ENCODE measurements around the gene FECH.
"Not testable (repeated sequence)": the region's sequence is repeated elsewhere in the genome, so short reads cannot be mapped to it uniquely, and the experiment has no call there.

Gene FECH, protein sequence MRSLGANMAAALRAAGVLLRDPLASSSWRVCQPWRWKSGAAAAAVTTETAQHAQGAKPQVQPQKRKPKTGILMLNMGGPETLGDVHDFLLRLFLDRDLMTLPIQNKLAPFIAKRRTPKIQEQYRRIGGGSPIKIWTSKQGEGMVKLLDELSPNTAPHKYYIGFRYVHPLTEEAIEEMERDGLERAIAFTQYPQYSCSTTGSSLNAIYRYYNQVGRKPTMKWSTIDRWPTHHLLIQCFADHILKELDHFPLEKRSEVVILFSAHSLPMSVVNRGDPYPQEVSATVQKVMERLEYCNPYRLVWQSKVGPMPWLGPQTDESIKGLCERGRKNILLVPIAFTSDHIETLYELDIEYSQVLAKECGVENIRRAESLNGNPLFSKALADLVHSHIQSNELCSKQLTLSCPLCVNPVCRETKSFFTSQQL
- total RNA-seq = 10.4 to 17.4 (median 13.5) reads per million in 4 donors

DNA sequence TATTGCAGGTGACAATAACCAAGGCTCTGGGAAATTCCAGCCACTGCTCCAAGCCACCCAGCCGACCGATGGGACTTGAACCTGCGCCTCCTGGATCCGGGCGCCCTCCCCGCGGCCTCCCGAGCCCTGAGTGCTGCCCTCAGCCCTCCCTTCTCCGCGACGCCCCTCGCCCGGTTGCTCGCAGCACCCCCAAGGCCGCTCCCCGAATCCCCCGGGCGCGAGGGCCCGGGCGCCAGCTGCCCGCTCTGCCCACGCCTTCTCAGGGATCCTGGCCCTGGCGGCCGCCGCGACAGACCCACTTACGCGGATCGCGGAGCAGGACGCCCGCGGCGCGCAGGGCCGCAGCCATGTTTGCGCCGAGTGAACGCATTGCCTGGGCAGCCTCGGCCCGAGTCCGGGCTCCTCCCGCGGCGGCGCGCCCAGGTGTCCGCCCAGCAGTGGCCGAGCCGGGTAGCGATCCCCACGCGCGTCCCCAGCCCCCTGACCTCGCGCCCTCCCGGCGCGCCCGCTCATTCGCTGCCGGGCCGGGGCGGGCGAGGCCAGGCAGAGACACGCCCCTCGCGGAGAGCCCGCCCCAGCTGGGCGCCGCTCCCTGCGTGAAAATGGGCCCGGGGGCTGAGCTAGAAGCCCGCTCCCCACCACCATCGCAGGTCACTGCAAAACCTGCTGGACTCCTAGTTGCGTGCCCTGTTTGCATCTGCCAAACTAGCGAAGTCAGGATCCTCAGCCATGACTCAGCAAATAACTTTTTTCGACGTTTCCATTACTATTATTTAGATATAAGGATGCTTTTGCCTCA is at the start of gene FECH:
Gene FECH, minus strand, starts transcription at position 452 of the 799 bp plus-strand sequence. Its CDS starts 82 bp downstream, at position 370.
- DNase-seq = peak; percentile 51 to 69 (median 53)

DNA sequence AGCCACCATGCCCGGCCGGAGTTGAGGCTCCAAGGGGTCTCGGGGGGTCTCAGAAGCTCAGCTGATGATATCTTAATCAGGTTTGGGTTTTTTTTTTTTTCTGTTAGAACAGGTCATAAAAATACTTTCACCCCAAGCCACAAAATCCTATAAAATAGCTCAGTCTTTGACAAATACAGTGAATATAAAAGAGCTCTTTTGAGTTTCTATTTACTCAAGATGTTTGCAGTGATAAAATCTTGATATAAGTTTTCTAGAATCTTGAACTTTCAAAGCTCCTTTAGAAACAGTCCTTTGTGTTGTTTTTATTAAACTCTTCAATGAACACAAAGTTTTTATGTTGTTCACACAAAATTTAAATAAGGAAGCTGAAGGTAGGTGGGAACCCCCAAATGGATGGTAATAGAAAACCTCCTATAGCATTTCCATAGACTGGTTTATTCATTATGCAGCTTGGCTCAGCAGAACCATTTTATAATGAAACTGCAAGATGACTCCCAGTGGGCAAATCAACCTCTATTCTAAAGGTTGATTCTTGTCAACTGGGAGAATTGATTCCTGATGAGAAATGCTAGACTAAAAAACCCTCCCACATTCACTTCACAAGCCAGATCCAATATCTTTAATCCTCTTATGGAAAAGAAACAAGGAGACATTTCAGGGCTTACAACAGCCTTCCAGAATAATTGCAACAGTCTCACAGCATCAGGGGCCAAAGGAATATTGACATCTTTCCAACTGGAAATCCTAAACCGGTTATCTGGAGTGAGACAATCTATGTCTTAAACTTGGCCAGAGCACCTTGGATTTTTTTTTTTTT is 48.7 kb upstream of the FECH start:
- DNase-seq = no peak

DNA sequence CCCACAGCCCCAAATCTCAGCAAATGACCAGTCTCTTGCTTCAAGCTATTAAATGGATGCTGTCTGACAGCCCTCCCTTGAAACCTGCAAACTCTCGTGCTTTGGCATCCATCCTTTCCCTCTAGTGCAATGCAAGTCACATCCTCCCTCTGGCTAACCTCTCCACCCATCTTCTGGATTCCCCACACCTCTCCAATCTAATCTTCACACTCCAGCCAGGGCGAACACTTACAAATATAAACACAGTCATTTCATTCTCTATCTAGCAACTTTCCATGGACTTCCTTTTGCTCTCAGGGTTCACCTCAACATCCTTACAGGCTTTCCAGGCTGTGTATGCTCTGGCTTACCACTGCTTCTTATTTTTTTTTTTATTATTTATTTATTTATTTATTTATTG is 45.2 kb upstream of the FECH start:
- no peak for DNase-seq

DNA sequence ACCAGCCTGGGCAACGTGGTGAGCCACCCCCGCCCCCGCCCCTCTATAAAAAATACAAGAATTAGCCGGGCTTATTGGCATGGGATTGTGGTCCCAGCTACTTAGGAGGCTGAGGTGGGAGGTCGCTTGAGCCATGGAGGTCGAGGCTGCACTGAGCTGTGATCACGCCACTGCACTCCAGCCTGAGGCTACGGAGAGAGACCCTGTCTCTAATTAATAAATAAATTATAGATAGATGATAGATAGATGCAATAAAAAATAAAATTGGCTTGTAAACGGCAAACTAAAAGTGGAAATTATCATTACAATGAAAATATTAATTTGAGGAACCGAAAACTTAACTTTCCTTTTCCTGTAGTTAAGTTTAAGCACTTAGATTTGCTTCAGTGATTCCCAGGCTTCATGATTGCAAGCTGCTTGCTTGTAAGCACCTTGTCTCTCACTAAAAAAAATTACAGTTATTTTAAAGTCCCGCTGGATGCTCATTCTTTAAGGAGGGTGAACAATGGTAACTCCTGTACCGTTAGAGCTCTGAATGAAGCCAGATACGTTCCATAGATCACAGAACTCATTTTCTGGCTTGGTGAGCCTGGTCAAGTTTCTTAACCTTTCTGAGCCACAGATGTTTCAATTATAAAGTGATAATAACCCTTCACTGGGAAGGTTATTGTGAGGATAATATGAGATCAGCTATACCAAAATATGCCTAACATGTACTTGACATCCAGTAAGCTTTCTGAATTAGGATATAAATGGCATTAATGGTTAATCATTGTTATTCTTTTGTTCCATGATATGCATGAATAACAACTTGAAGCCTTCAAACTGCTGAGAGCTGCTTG is 44.5 kb upstream of the FECH start:
- no peak for DNase-seq

DNA sequence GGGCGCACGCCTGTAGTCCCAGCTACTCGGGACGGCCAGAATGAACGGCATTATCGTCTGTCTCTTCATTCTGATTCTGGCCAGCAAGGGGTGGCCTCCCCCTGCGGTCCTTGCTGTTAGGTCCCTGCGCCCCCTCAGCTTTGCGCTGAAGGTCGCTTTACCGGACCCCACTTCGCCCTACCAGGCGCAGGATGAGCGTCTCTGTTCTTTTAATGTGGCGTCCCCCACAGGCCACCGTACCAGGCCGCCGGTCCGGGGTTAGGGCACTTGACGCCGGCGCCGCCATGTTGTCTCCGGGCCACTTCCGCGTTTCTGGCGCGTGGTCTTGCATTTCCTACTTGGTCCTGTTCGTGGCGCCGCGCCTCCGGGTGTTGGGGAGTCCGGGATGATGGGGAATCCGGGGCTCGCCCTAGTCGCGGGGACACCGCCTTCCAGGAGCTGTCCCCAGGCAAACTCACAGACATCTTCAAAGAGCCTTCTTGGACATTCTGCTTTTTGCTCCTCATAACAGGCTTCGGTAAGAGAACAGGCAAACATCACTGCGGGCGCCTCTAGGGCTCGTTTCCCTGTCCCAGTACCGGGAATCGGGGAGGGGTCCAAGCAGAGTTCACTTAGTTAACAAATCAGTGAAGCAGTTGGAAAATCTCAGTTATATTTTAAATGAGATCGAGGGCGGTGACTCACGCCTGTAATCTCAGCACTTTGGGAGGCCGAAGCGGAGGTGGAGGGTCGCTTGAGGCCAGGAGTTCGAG is 43.7 kb upstream of the FECH start:
- DNase-seq = peak; percentile 88 to 94 (median 92)

DNA sequence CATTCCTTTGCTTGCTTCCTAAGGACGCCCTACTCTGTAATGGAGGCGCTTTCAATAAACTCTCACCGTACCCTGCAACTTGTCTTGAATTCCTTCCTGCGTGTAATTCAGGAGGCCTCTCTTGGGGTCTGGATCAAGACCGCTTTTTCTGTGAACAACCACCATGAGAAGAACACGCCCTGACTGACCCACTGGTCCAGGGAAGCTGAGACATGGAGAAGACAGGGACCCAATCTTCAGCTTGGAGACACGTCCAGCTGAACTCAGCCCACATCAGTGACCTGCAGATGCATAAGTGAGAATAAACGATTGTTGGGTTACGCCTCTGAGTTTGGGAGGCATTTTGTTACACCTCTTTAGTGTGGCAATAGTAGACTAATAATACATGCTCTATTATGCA is 42.9 kb upstream of the FECH start:
- no peak for DNase-seq

DNA sequence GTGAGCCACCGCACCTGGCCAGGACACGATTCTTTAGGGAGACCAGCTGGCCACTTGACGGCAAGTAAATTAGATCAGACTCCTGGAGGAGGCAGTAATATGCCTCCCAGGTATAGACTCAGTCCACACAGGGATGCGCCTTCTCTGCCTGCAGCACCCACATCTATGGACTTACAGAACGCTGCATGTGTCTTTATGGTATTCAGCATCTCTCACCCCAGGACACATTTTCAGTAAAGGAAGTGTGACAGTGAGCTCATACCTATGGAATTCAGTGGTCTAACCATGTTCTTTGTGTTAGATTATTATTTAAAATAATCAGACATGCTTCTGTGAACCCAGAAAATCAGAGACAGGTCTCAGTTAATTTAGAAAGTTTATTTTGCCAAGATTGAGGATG is 41.0 kb upstream of the FECH start:
- DNase-seq = no peak

DNA sequence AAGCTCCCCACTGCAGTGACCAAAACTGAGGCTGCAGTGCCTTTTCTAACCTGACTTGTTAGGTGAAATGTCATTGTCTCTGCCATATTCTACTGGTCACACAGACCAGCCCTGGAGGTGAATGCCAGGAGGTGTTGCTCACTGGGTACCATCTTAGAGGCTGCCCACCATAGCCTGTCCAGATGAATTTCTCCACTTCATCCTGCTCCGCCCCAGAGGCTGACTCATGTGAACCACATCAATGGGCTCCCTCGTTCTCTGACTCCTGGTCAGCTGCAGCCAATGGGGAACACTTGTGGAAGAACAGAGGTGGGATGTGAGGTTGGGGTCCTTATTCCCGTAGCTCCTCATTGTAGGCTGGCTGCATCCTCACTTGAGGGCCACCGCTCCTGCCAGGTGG is 38.5 kb upstream of the FECH start:
- DNase-seq = no peak

DNA sequence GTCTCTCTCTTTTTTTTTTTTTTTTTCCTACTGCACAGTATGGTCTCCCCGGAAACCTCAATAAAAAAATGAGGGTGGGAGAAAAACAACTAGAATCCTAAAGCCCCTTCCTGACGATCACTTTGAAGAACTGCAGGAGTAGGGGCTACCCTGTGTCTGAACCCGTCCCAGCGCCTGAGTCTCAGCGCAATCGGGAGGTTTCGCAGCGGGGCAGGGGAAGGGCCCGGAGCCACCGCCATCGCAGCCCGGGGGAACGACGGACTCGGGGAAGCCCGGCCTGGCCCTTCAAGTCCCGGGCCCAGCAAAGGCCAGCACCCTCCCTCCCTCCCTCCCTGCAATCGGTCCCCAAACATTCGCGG is 34.7 kb upstream of the FECH start:
- DNase-seq = peak in 1 of 5 donors; percentile 17

DNA sequence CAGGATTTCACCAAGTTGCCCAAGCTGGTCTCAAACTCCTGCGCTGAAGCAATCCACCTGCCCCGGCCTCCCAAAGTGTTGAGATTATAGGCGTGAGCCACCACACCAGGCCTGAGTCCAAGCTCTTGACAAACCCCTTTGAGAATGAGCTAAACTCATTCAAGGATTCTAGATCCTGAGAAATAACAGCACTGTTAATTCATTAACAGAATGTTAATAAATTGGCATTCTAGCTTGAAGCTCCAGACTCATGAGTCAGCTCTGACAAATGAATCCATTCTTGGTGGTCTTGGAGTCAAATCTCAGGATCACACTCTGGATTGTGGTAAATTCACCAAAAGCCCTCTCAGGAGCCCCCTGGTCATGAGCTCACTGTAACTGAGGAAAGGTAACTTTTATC is 33.4 kb upstream of the FECH start:
- DNase-seq = no peak

DNA sequence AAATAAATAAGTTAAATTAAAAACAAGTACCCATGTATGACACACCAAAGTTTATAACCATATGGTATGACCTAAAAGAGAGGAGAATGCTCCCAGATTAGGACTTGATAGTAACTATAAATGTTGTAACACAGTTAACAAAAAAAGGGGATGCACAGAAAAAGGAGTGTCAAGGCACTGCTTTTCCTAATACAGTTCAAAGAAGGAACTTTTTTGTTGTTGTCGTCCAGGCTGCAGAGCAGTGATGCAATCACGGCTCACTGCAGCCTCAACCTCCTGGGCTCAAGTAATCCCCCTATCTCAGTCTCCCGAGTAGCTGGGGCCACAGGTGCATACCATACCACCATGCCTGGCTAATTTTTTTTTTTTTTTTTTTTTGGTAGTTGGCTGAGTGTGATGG is 32.4 kb upstream of the FECH start:
- DNase-seq = no peak

DNA sequence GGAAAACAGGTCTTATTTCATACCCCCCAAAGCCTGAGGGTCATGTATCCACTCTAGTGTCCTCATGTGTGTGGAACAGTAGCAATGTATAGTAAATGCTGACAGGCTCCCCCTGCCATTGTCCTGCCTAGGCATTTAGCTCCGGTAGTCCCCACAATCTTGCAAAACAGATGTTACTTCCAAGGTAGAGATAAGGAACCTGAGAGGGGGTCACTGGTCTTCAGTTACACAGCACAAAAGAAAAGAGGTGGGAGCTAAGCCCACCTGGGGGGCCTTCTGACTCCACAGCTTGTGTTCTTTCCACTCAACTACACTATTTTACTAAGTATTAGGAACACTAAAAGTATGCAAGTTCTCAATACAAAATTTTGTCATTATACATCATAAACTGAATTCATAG is 17.4 kb upstream of the FECH start:
- no peak for DNase-seq

DNA sequence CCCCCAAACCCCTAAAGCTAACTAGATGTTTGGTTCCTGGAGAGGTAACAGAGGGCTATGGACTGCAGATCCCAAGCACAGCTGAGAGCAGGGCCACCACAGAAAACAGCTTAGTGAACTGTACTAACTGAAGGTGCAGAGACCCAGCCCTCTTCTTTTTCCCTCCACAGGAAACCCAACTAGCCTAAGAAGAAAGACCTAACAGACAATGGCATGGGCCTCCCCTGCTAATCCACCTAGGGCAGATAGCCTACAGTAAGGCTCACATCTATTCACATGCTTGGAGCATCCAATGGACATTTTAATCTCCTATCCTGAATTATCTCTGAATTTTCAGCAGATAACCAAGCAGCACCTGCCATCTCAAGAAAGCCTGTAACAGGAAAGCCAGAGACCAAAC is 8.8 kb upstream of the FECH start:
- no peak for DNase-seq

DNA sequence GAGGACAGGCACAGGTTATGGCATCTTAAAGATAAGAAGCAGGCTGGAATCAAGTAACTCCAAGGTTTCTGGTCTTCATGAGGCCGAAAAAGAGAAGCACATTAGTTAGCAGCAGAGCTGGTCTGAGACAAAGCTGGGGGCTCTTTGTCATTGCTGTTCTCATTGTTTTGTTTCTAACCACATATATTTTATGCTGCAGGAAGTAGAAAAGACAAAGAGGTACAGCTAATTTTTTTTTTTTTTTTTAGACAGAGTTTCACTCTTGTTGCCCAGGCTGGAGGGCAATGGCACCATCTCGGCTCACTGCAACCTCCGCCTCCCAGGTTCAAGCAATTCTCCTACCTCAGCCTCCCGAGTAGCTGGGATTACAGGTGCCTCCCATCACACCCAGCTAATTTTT is 6.2 kb upstream of the FECH start:
- not testable (repeated sequence) for DNase-seq

DNA sequence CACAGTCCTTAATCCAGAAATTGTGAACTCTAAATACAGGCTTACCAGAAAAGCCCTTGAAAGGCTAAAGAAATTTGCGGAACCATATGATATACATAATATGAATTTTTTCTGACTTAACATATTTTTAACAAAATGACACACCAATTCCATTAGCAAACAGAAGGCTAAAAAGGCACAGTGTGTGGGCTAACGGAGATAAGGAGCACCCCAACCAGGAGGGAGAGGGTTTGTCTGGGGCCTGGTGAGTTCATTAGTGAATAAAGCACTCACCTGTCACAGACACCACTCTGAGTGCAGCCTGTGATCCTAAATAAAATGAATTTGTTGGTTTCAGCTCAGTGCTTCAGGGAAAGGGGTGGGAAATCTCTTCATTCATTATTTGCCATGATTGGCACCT is 2.7 kb upstream of the FECH start:
- no peak for DNase-seq

DNA sequence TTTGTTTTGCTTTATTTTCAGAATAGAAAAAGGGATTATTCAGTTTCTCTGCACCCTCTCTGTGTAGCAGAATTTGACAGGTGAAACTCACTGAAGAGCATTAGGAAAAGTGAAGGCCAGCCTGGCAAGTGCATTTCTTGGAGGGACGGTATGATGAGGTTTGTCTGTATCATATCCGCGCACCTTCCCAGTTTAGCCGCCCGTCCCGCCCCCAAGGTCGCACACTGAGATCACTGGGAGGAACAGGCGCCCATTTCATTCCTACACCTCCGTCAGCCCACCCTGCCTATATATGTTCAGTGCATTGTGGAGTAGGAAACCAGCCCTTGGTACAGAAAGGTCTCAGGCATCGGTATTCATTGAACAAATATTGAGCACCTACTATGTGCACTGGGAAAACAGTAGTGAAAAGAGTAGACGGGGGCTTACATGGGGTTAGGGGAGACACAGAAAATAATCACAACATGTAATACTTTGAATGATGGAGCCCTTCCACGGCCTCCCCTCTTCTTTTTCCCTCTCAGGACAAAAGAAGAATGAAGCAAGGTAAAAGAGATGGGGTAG is 678 bp upstream of the FECH start:
- no peak for DNase-seq

DNA sequence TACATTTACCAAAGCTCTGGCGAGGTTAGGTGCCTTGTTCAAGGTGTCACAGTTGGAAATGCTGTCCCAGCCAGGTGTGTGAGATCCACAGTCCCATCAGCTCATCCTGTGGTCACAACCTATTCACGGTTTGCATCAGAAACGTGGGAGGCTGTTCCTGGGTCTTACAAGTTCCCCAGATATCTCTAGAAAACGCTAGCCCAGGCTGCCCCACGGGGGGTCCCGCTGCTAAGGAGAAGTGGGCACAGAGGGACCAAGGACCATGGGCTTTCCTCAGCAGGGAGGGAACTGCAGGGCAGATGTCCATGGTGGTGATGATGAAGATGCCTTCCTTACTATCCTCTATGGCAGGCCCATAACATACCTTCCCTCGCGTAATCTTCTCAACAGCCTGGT is 649 bp downstream of the FECH start:
- no peak for DNase-seq

DNA sequence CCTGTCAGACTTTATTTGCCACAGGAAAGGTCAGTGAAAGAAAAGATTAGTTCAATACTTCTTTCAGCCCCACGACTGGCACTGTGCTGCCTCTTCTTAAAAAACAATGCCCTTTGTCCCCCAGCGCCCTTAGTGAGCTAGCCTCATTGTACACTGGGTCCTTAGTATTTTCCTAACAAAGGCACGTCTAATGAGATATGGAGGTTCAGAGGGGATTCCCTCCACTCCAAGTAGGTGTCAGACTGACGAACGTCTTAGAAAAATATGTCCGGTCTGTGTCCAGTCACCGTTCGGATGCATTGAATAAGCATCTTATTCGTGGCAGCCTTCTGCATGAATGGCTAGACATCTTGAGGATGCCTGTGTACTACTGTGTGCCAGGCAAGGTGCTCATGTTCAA is 1.1 kb downstream of the FECH start:
- no peak for DNase-seq

DNA sequence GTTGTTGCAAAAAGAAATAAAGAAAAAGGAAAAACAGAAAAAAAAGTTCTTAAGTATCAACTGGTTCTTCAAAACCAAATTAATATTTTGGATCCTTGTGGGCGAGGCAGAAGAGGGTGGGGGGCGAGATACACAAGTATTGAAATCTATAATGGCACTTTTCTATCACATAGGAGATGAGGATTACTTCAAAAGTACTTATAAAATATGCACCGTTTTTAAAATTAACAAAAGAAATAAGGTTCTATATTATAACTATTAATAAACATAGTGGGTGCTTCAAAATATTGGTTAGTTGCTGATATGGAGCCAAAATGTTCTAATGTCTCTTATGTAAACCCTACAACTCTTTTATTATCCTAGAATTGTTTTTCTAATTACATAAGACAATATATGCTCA is 2.1 kb downstream of the FECH start:
- DNase-seq = no peak

DNA sequence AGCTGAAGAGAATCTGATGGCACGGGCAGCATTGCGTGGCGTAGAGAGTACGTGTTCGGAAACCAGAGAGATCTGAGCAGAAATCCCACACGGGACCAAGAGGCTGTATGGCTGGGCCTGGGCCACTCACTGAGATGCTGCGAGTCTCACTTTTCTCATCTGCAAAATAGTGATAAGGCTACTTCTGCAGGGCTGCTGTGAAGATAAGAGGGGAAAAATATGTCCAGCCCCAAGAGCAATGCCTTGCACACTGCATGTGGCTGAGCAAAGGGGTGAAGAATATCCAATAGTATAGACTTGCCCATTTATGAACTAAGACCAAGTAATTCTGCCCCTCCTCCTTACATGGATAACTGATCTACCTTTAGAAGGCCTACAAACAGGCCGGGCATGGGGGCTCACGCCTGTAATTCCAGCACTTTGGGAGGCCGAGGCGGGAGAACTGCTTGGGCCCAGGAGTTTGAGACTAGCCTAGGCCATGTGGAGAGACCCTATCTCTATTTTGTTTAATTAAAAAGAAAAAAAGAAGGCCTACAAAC is 3.1 kb downstream of the FECH start:
- DNase-seq = no peak
